Progenitor cell of endocrine pancreas (in vitro differentiated cells): ENCODE results near the gene FGF9. TPM values are rescaled to one million over a fixed set of nuclear protein-coding genes. Genes with fewer than 3 reads are reported as not detected.

Experiments
- DNase-seq: peaks from one replicate; pipeline ENCODE4 v3.0.0; 2021; ENCODE audit warnings: low spot score; ENCODE audit not compliant: unreplicated experiment
- H3K27ac Mint-ChIP-seq: 2 replicates; pipeline ENCODE4 v1.8.0; 2021; ENCODE audit warnings: mild to moderate bottlenecking, moderate library complexity, mixed read lengths
- H3K27me3 Mint-ChIP-seq: 2 replicates; pipeline ENCODE4 v1.8.0; 2021; ENCODE audit warnings: mixed read lengths
- H3K36me3 Mint-ChIP-seq: 2 replicates; pipeline ENCODE4 v1.8.0; 2022; ENCODE audit warnings: mixed read lengths; ENCODE audit not compliant: insufficient read depth
- H3K4me1 Mint-ChIP-seq: 2 replicates; pipeline ENCODE4 v1.8.0; 2021; ENCODE audit warnings: low read depth, mixed read lengths
- H3K4me3 Mint-ChIP-seq: 2 replicates; pipeline ENCODE4 v1.8.0; 2021; ENCODE audit warnings: low read depth, mild to moderate bottlenecking, moderate library complexity, mixed read lengths
- H3K9me3 Mint-ChIP-seq: 2 replicates; pipeline ENCODE4 v1.8.0; 2021; ENCODE audit warnings: low read depth, mixed read lengths
- CTCF ChIP-seq: fragments of 200-600 bp; sonication (generic); IDR thresholded peaks from one replicate; pipeline ENCODE4 v1.5.0; 2021; ENCODE audit warnings: antibody characterized with exemption, mild to moderate bottlenecking; ENCODE audit not compliant: unreplicated experiment
- long read RNA-seq: library from polyadenylated mRNA; unstranded; transcript quantifications from one replicate; pipeline ENCODE4 v2.0.0, GENCODE V29; 2020
- total RNA-seq: library from RNA; stranded (reverse); gene quantifications from 2 replicates; pipeline ENCODE4 v1.2.1, GENCODE V29; 2021

The FGF9 gene
- total RNA-seq, result 15.9 and 16.2 TPM in 2 replicates
- long read RNA-seq, full-length matches to known transcripts, result 32 of 46 reads
- long read RNA-seq, partial matches to known transcripts, result 1 of 46 reads
- long read RNA-seq, other reads (novel, unspliced or antisense), result 13 of 46 reads

GRCh38 chr13:21670883-21671619 is at the start of gene FGF9:
Gene FGF9 (plus strand): TSS chr13:21671073. CDS start chr13:21671913, 840 bp downstream.
- H3K9me3 Mint-ChIP-seq, result no peaks in the 10 kb centered on the region
- TF ChIP-seq CTCF, result no peak
- peak; percentile 73 for DNase-seq
- peaks cover 35% of the 10 kb centered on the region for H3K4me1 Mint-ChIP-seq
- H3K27me3 Mint-ChIP-seq, result peaks cover 37% of the 10 kb centered on the region
- peak within 1 kb of the TSS; percentile 95 for H3K27ac Mint-ChIP-seq
- no peaks in the 10 kb centered on the region for H3K36me3 Mint-ChIP-seq
- peak within 1 kb of the TSS; percentile 96 for H3K4me3 Mint-ChIP-seq

- Mint-ChIP-seq H3K36me3 (peaks cover 2% of the 10 kb centered on the region), H3K27me3 (peaks cover 14% of the 10 kb centered on the region), H3K9me3 (no peaks in the 10 kb centered on the region), H3K4me1 (no peaks in the 10 kb centered on the region), H3K4me3 (no peak overlapping the region), H3K27ac (no peak overlapping the region)
- no peak for DNase-seq
- TF ChIP-seq CTCF, result peak; percentile 54
These were observed 45.5 kb upstream of the FGF9 start for GRCh38 chr13:21625366-21625765.

- Mint-ChIP-seq H3K4me1 (no peaks in the 10 kb centered on the region), H3K27ac (no peak overlapping the region), H3K27me3 (no peaks in the 10 kb centered on the region), H3K4me3 (no peak overlapping the region), H3K36me3 (peaks cover 2% of the 10 kb centered on the region), H3K9me3 (peaks cover 15% of the 10 kb centered on the region)
- no peak for TF ChIP-seq CTCF
- DNase-seq, result no peak
These were observed 38.7 kb upstream of the FGF9 start for GRCh38 chr13:21632196-21632595.

- Mint-ChIP-seq H3K4me1 (peaks cover 3% of the 10 kb centered on the region), H3K27ac (no peak overlapping the region), H3K36me3 (no peaks in the 10 kb centered on the region), H3K27me3 (peaks cover 3% of the 10 kb centered on the region), H3K4me3 (no peak overlapping the region), H3K9me3 (peaks cover 7% of the 10 kb centered on the region)
- TF ChIP-seq CTCF, result no peak
- no peak for DNase-seq
These were observed 34.2 kb upstream of the FGF9 start for GRCh38 chr13:21636656-21637055.

GRCh38 chr13:21637296-21637695 is 33.6 kb upstream of the FGF9 start:
- Mint-ChIP-seq H3K27ac (no peak overlapping the region), H3K9me3 (peaks cover under 1% of the 10 kb centered on the region), H3K27me3 (peaks cover 3% of the 10 kb centered on the region), H3K36me3 (no peaks in the 10 kb centered on the region), H3K4me3 (no peak overlapping the region), H3K4me1 (peaks cover 3% of the 10 kb centered on the region)
- no peak for TF ChIP-seq CTCF
- no peak for DNase-seq
